Epithelial cell of esophagus (primary cell): ENCODE data around the gene PRPF4.
A peak's percentile ranks its signal among the peaks of the same experiment; 100 is the strongest.

Experiments
- DNase-seq: peaks from one replicate; pipeline ENCODE4 v3.0.0; 2010; ENCODE audit warnings: low read depth
- H3K4me3 ChIP-seq: 2 replicates; pipeline ENCODE4 v1.5.1; 2011; ENCODE audit warnings: mild to moderate bottlenecking, low read length, control low read depth
- TF ChIP-seq, protein P1 (sequence below): IDR thresholded peaks from 2 replicates; pipeline ENCODE4 v1.5.1; 2011; ENCODE audit warnings: low read depth, mild to moderate bottlenecking, low read length, control low read depth, inconsistent platforms; ENCODE audit not compliant: insufficient read depth; ENCODE audit errors: missing control alignments

The PRPF4 gene

DNA sequence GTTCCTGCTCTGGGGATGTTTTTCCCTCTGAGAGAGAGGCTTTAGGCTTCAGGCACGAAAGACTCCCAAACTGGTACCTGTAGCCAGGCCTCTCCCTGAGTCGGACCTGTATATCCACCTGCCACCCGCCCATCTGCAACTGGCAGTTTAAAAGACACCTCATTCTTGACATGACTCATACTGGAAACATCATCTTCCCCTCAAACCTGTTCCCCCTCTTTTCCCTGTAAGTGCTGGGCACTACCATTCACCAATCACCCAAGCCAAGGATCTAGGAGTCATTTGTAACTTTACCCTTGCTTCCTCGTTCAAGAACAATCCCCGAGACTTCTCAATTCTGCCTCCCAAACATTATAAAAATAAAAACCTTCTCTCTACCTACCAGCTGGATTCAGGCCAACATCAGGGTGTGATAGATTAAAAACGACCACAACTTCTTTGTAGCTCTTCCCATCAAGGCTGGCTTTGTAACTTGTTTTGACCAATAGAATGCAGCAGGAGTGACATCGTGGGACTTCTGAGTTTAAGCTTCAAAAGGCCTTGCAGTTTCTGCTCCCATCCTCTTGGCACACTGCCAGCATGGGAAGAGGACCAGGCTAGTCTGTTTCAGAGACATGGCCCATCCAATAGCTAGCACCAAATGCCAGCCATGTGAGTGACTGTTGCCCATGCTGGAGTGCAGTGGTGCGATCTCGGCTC lies 66.4 kb downstream of the PRPF4 start:
- TF ChIP-seq, protein P1, sequence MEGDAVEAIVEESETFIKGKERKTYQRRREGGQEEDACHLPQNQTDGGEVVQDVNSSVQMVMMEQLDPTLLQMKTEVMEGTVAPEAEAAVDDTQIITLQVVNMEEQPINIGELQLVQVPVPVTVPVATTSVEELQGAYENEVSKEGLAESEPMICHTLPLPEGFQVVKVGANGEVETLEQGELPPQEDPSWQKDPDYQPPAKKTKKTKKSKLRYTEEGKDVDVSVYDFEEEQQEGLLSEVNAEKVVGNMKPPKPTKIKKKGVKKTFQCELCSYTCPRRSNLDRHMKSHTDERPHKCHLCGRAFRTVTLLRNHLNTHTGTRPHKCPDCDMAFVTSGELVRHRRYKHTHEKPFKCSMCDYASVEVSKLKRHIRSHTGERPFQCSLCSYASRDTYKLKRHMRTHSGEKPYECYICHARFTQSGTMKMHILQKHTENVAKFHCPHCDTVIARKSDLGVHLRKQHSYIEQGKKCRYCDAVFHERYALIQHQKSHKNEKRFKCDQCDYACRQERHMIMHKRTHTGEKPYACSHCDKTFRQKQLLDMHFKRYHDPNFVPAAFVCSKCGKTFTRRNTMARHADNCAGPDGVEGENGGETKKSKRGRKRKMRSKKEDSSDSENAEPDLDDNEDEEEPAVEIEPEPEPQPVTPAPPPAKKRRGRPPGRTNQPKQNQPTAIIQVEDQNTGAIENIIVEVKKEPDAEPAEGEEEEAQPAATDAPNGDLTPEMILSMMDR, result no peak
- no peak overlapping the region for H3K4me3 ChIP-seq
- DNase-seq, result peak; percentile 98
